ENCODE measurements around the gene DLGAP1.

DNA sequence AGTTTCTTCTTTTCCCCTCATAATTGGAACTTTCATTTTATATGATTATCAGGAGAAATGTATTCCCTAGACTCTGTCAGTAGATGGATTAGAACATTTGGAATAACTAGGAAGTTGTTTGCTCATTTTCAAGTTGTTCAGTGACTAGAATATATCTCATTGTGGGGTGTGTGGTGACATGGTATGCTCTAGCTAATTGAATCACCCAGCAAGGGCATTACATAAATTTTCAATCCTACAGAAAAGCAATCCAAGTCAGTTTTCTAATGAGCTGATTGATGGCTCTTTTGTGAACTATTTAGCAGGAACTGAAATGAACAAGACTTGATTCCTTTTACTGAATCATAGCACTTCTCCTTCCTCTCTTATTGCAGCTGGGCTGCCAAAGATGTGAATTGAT is 543.7 kb downstream of the DLGAP1 start:
- TF ChIP-seq CTCF (conservative IDR thresholded peaks at IDR 0.05 in 1 of 2, IDR thresholded peaks at IDR 0.05 in 1 of 2; ENCODE audit: extremely low read depth in 1 of 2, insufficient read depth in 1 of 2, low read depth in 1 of 2, low read length in 2 of 2), result no peak
- no peak for TF ChIP-seq EZH2 (IDR thresholded peaks at IDR 0.05; ENCODE audit: borderline replicate concordance, low read length)
